GM06990 (cell line): ENCODE results near the gene NPR2.
A peak's percentile ranks its signal among the peaks of the same experiment; 100 is the strongest.

Source experiments
- DNase-seq: peaks from one replicate; pipeline ENCODE4 v3.0.0-alpha.2; 2011; ENCODE audit not compliant: insufficient read length; ENCODE audit errors: extremely low read depth
- H3K27me3 ChIP-seq: replicated peaks from 2 replicates; pipeline ENCODE4 v1.6.0; 2011; ENCODE audit warnings: low read length; ENCODE audit not compliant: control insufficient read depth, insufficient read depth
- H3K36me3 ChIP-seq: 2 replicates; pipeline ENCODE4 v1.5.1; 2011; ENCODE audit warnings: low read length; ENCODE audit not compliant: control insufficient read depth, insufficient read depth
- H3K4me3 ChIP-seq: replicated peaks from 2 replicates; pipeline ENCODE4 v1.5.1; 2011; ENCODE audit warnings: low read depth, mild to moderate bottlenecking, control low read depth, low read length
- CTCF ChIP-seq: IDR thresholded peaks from 2 replicates; pipeline ENCODE4 v1.5.1; 2011; ENCODE audit warnings: low read length, control low read depth, mild to moderate bottlenecking, inconsistent platforms; ENCODE audit not compliant: insufficient read depth, poor library complexity, severe bottlenecking

The NPR2 gene

GRCh38 chr9:35748242-35748857 is 43.0 kb upstream of the NPR2 start:
- Histone ChIP-seq H3K4me3 (peak overlapping the region; percentile 59), H3K27me3 (no peaks in the 10 kb centered on the region), H3K36me3 (peaks cover 27% of the 10 kb centered on the region)
- no peak for TF ChIP-seq CTCF
- no peak for DNase-seq

GRCh38 chr9:35748858-35749514 is 42.4 kb upstream of the NPR2 start, which contains the start of the genes GBA2 and RGP1:
GBA2 (minus strand) TSS chr9:35749228; CDS start chr9:35748704, 524 bp downstream.
RGP1 (plus strand) TSS chr9:35749287; CDS start chr9:35749756, 469 bp downstream.
- no peak for TF ChIP-seq CTCF
- peak; percentile 82 for DNase-seq
- peak within 1 kb of the TSS; percentile 59 for H3K4me3 ChIP-seq
- no peaks in the 10 kb centered on the region for H3K27me3 ChIP-seq
- peaks cover 23% of the 10 kb centered on the region for H3K36me3 ChIP-seq

- no peak for DNase-seq
- peak overlapping the region; percentile 59 for H3K4me3 ChIP-seq
- H3K36me3 ChIP-seq = peaks cover 19% of the 10 kb centered on the region
- H3K27me3 ChIP-seq = no peaks in the 10 kb centered on the region
- no peak for TF ChIP-seq CTCF
Measured at GRCh38 chr9:35749515-35750255, 41.7 kb upstream of the NPR2 start.

- H3K36me3 ChIP-seq = peaks cover 17% of the 10 kb centered on the region
- no peaks in the 10 kb centered on the region for H3K27me3 ChIP-seq
- H3K4me3 ChIP-seq = peak overlapping the region; percentile 59
- no peak for DNase-seq
- TF ChIP-seq CTCF = no peak
Measured at GRCh38 chr9:35750256-35750531, 41.2 kb upstream of the NPR2 start.

- no peak for TF ChIP-seq CTCF
- no peak overlapping the region for H3K4me3 ChIP-seq
- H3K36me3 ChIP-seq = peaks cover 17% of the 10 kb centered on the region
- no peak for DNase-seq
- no peaks in the 10 kb centered on the region for H3K27me3 ChIP-seq
Measured at GRCh38 chr9:35753466-35753865, 37.9 kb upstream of the NPR2 start.
